Measurements from ENCODE around the gene EXOC3.

- TF ChIP-seq RFX5 (IDR thresholded peaks at IDR 0.05; ENCODE audit: low read depth, low read length) (no peak), CTCF (conservative IDR thresholded peaks at IDR 0.05; ENCODE audit: low read depth, low read length) (no peak), RAD21 (IDR thresholded peaks at IDR 0.05; ENCODE audit: low read length) (no peak), CEBPB (IDR thresholded peaks at IDR 0.05; ENCODE audit: low read depth, low read length) (no peak), NFE2L2 (IDR thresholded peaks at IDR 0.05; ENCODE audit: low read depth, low read length) (no peak), POLR2A (IDR thresholded peaks at IDR 0.05; ENCODE audit: low read depth, low read length) (no peak), SMC3 (IDR thresholded peaks at IDR 0.05; ENCODE audit: low read depth, low read length) (no peak), MAZ (IDR thresholded peaks at IDR 0.05; ENCODE audit: borderline replicate concordance, low read depth, low read length) (no peak), ELK1 (IDR thresholded peaks at IDR 0.05; ENCODE audit: borderline replicate concordance, low read depth, low read length) (no peak)
These were observed 57.5 kb downstream of the EXOC3 start for GRCh38 chr5:500491-500890.
